Psoas muscle (tissue), 8 donors: Measurements from ENCODE around the gene MRTFA. TPM values are rescaled to one million over a fixed set of nuclear protein-coding genes. Genes with fewer than 3 reads are reported as not detected.
A peak's percentile ranks its signal among the peaks of the same experiment; 100 is the strongest.
"Not testable (repeated sequence)": the region's sequence is repeated elsewhere in the genome, so short reads cannot be mapped to it uniquely, and the experiment has no call there.

Source experiments
- ATAC-seq, 4 donors: fragments of 200-7000 bp; cut with Tn5 transposase; one replicate each; pipeline ENCODE4 v1.9.1; 2020; ENCODE audit warnings: moderate library complexity in 3 of 4, mild to moderate bottlenecking in 2 of 4
- DNase-seq, 2 donors: peaks; one replicate each; pipeline ENCODE4 v3.0.0-alpha.2; 2020
- H3K27ac ChIP-seq: fragments of 200-600 bp; one replicate; pipeline ENCODE4 v1.8.0; 2022
- H3K27me3 ChIP-seq, 3 donors: fragments of 200-600 bp in 1 of 3; one replicate each; pipeline versions ENCODE4 v1.6.1 to v1.8.0; 2013 to 2022; ENCODE audit warnings: low read length in 2 of 3, mild to moderate bottlenecking in 2 of 3, moderate library complexity in 1 of 3; ENCODE audit not compliant: insufficient read depth in 3 of 3
- H3K36me3 ChIP-seq, 2 donors: fragments of 200-600 bp in 1 of 2; one replicate each; pipeline versions ENCODE4 v1.6.1 to v1.8.0; 2013 to 2022; ENCODE audit warnings: low read depth in 1 of 2, mild to moderate bottlenecking in 1 of 2, moderate library complexity in 1 of 2; ENCODE audit not compliant: insufficient read depth in 1 of 2
- H3K4me1 ChIP-seq: fragments of 200-600 bp; one replicate; pipeline ENCODE4 v1.8.0; 2022
- H3K4me3 ChIP-seq: fragments of 200-600 bp; one replicate; pipeline ENCODE4 v1.8.0; 2022; ENCODE audit warnings: mild to moderate bottlenecking
- H3K9me3 ChIP-seq: fragments of 200-600 bp; one replicate; pipeline ENCODE4 v1.8.0; 2022
- CTCF ChIP-seq: fragments of 200-600 bp; IDR thresholded peaks from one replicate; pipeline ENCODE4 v1.8.0; 2022; ENCODE audit warnings: antibody characterized with exemption
- WGBS, 3 donors: extraction: QIAGEN DNeasy Blood & Tissue Kit; methylation state at CpG; one replicate each; pipeline versions ENCODE4 v1.1.6 to v1.1.7; 2013; 5-methylcytosine and 5-hydroxymethylcytosine counted together
- intact Hi-C, 2 donors: fragments of 100-400 bp; cut with DNase I; formaldehyde crosslinking; loops; one replicate each; pipeline versions ENCODE4 v1.11.0 to v1.14.2; 2022
- polyA plus RNA-seq, 3 donors: library from polyadenylated mRNA; stranded (reverse); fragments of 200-250 nt; gene quantifications; one replicate each; pipeline ENCODE4 v1.2.3, GENCODE V29; 2013
- total RNA-seq, 4 donors: library from RNA; stranded (reverse); fragmentation: NEBNext Ultra II Directional in 2 of 4; extraction: Animal tissue kit (Norgen Biotek cat#: 25700) in 2 of 4; gene quantifications; one replicate each; pipeline versions ENCODE4 v1.2.1 to v1.2.4, GENCODE V29; 2021 to 2023
- donor health status: healthy with polysubstance abuse.
- donor health status: DM: no; HTN: no; CAD: no; lungs with moderate emphysema.
- donor health status: Bipolar disorder and iron deficiency.
- donor health status: healthy.
- donor health status: DM: yes; HTN: yes; CAD: no.
- donor health status: DM: no; HTN: no; CAD: no.
- donor health status: DM: no; HTN: no; CAD: no.
- donor health status: DM: yes; HTN: yes; CAD: no.

Gene MRTFA
- total and polyA plus RNA-seq, 7 donors: 10.1 to 24.0 (median 15.7) TPM

GRCh38 chr22:40676644-40677043 lies 40.1 kb upstream of the MRTFA start:
- Histone ChIP-seq H3K9me3 (no peaks in the 10 kb centered on the region), H3K27me3 (peaks cover 0 to 19% (median 6%) of the 10 kb centered on the region in 3 donors), H3K36me3 (no peaks in the 10 kb centered on the region), H3K4me3 (no peak overlapping the region), H3K27ac (no peak overlapping the region), H3K4me1 (peaks cover 9% of the 10 kb centered on the region)
- ATAC-seq (no peak), DNase-seq (no peak)
- WGBS, 3 donors: 94 to 97% (median 96%) methylated on average over 3 of the region's 3 CpGs
- no peak for TF ChIP-seq CTCF
- intact Hi-C loops: no loop called here

GRCh38 chr22:40676166-40676565 lies 39.6 kb upstream of the MRTFA start:
- WGBS, 3 donors: 92 to 94% (median 94%) methylated on average over 4 of the region's 4 CpGs
- H3K9me3 ChIP-seq, H3K27ac ChIP-seq, H3K4me1 ChIP-seq, intact Hi-C loops, H3K4me3 ChIP-seq, ATAC-seq, DNase-seq, H3K36me3 ChIP-seq: not testable (repeated sequence)
- H3K27me3 ChIP-seq: peaks cover 0 to 18% (median 6%) of the 10 kb centered on the region in 3 donors

- DNase-seq (no peak), ATAC-seq (no peak)
- WGBS, 3 donors: 72 to 82% (median 73%) methylated on average over 4 of the region's 4 CpGs
- TF ChIP-seq CTCF: no peak
- intact Hi-C loops: no loop called here
- Histone ChIP-seq H3K27me3 (peaks cover 0 to 9% (median 1%) of the 10 kb centered on the region in 3 donors), H3K27ac (no peak overlapping the region), H3K4me3 (no peak overlapping the region), H3K4me1 (peaks cover 6% of the 10 kb centered on the region), H3K9me3 (no peaks in the 10 kb centered on the region), H3K36me3 (no peaks in the 10 kb centered on the region)
These were observed 37.8 kb upstream of the MRTFA start for GRCh38 chr22:40674274-40674673.

- Histone ChIP-seq H3K36me3 (no peaks in the 10 kb centered on the region), H3K9me3 (no peaks in the 10 kb centered on the region), H3K27me3 (no peaks in the 10 kb centered on the region), H3K4me3 (no peak overlapping the region), H3K4me1 (no peaks in the 10 kb centered on the region), H3K27ac (peak overlapping the region; percentile 65)
- intact Hi-C loops: no loop called here
- no peak for DNase-seq
- WGBS, 3 donors: 78 to 83% (median 83%) methylated on average over 4 of the region's 4 CpGs
- no peak for TF ChIP-seq CTCF
- ATAC-seq: no peak
These were observed 36.5 kb upstream of the MRTFA start for GRCh38 chr22:40673017-40673416.

GRCh38 chr22:40671796-40672360 lies 35.4 kb upstream of the MRTFA start:
- no peak for ATAC-seq
- H3K9me3 ChIP-seq: no peaks in the 10 kb centered on the region
- WGBS, 3 donors: 66 to 85% (median 75%) methylated on average over 7 of the region's 7 CpGs
- intact Hi-C loops: no loop called here
- no peak overlapping the region for H3K27ac ChIP-seq
- DNase-seq: no peak
- TF ChIP-seq CTCF: no peak
- H3K36me3 ChIP-seq: no peaks in the 10 kb centered on the region
- no peaks in the 10 kb centered on the region for H3K4me1 ChIP-seq
- H3K27me3 ChIP-seq: no peaks in the 10 kb centered on the region
- no peak overlapping the region for H3K4me3 ChIP-seq
